Stimulated activated CD4-positive, alpha-beta T cell treated with anti-CD3 and anti-CD28 coated beads, Interleukin-2, amount 100 ng/mL, for 4 hours (primary cell): Measurements from ENCODE around the gene APIP.
"Not testable (repeated sequence)": the region's sequence is repeated elsewhere in the genome, so short reads cannot be mapped to it uniquely, and the experiment has no call there.

ENCODE experiments used
- DNase-seq: peaks from one replicate; pipeline ENCODE4 v3.0.0-alpha.2; 2020; ENCODE audit warnings: low read depth

Gene APIP

DNA sequence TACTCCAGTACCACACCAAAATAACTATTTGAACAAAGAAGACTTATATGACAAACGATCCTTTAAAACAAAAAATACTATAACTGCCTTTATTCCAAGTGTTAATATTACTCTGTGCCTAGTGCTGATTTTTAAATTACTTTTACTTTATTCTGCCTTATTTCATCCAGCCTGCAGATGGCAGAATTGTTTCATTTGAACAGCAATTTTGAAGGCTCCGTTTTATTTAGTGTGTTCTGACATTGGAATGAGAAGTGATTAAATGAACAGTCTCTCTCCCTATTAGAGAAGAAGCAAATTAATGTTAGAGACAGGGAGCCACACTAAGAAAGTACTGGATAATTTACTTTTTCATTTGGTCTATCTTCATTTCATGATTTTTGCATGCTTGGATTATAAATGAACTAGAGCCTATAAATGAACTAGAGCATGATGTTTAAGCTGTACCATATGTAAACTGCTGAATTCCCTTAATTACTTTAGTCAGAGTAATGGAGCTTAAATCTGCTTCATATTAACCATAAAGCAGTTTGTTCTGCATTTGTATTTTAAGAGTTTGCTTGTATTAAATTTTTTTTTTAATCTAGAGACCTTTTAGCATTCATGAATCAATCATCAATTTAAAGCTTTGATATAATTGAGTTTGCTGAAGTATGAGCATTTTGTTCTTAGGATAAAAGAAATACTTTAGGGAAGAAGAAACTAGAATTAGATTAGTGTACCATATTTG, 10.1 kb upstream of the APIP start:
- no peak for DNase-seq

GRCh38 chr11:34924714-34925113, 8.5 kb upstream of the APIP start:
- DNase-seq = no peak

GRCh38 chr11:34921156-34921555, 5.0 kb upstream of the APIP start:
- DNase-seq = no peak

GRCh38 chr11:34916843-34917770, 928 bp upstream of the APIP start:
- DNase-seq = no peak

DNA sequence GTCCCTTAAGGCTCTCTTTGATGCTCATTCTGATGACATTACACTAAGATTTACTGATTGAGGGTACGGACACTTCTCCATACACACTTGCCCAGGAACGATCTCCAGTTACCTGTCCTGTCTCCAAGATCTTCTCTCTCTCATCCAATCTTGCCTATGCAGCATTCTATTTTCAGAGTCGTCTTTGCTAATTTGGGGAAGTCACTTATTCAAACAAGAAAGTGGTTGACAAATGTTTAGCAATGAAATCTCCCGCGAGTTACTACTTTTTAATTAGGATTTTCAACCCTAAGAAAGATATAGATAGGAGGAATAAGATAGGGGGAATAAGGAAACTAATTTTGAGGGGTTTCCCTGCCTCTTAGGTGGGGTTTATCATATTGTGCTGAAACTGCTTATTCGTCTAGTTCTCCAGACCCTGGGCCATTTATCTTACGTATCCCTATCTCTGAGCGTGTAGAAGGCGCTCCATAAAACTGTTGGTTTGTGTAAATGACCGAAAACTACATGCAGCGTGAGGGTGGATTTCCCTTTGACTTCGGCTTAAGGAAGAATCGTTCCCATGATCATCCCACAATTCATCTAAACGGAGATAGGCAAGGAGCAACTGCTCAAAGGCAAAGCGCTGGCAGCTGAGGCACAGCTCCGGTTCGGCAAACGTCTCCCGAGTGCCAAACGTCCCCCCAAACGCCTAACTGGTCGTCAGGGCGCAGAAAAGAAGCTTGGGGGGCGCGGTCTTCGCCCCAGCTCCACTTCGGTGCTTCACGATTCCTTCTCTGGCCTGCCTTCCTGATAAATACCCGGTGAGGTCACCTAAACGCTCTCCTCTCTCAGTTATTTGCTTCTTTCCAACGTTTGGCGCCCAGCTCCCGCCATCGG, 804 bp downstream of the APIP start:
- no peak for DNase-seq

- not testable (repeated sequence) for DNase-seq
Observed at GRCh38 chr11:34913556-34913955, 2.6 kb downstream of the APIP start.

DNA sequence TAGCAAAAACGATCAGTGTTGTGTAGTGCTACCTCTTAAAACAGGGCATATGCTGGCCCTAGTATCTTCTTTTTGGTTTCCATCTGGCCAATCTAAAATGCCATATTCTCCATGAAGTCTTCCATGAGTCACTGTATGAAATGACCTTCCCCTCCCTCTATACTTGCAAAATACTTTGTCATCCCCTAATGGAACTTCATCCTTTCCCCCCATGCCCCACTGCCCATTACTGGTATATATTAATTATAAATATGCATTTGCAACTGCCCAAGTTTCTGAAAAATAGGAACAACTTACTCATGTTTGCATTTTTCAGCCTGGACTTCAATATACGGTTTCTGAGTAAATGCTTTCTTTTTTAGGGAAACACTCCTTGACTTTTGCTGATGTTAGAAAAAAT, 4.5 kb downstream of the APIP start:
- no peak for DNase-seq

DNA sequence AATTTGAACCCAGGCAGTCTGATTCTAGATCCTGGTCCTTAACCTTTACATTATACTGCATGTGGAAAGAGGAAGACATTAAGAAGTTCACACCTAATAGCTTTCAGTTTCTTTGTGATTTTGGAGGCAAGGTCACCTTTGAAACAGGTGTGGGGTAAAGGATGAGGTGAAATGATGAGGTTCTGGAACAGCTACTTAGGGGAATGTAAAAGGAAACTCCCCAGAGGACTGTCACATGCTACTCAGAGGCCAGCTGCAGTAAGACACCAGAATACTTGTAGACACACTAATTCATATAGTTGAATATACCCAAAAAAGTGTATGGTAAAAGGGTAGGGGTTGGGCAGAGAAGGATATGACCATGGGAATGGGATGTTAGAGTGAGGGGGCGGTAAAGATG, 5.4 kb downstream of the APIP start:
- DNase-seq = no peak

DNA sequence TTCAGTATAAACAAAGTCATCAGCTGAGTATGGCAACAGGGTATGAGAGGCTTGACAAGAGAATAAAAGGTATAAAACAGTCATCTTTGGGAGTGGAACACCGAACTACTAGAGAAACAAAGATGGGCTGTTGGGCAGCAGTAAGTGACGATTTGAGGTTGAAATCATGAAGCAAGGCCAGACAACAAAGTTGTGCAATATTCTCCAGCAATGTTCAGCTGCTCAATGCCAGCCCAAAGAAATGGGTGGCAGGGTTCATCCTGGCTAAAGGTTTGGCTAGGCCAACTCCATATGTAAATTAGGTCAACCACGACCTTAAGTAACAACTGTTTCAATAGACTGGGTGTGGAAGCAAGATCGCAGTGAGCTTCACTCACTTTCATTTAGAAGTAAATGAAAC, 6.2 kb downstream of the APIP start:
- no peak for DNase-seq

DNA sequence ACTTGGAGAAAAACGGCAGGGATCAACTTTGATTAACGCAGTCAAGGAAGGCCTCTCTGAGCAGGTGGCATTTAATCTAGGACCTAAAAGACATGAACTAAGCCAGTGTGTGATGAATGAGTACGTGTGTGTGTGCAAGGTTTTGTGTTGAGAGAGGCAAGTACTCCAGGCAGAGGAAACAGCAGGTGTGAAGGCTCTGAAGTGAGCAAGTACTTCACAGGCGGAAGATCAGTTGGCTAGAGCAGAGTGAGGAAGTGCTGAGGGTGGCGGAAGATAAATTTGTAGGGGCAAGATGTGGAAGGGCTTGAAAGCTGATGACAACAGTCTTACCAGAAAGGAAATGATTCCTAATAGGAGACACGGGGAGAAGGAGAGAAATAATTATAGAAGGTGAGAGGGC, 6.8 kb downstream of the APIP start:
- no peak for DNase-seq

DNA sequence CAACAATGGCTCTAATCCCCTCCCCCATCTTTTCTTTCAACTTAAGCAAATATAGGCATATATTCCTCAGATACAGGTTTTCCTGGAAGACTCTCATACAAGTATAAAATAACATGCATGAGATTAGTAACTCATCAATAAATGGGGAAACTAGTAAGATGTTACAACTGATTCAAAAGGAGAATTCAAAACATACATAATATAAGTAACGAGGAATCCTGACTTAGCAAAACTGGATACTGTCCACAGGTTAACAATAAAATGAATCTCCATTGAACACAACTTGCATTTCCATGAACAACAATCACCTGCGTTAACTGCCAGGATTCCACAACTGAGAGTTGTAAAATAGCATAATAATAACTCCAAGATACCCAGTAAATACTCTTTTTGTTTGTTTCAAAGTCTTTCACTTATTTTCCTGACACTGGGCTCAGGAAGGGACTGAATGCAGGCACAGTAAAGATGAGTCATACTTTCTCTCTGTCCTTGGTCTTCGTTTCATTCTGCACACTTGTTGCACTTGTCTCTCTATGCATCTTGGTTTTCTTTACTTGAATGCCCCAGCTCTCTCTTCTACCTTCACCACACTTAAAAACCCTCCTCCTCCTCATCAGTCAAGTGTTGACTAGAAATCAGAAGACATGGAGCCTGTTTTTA, 8.1 kb downstream of the APIP start:
- no peak for DNase-seq

GRCh38 chr11:34905666-34906065, 10.5 kb downstream of the APIP start:
- no peak for DNase-seq

DNA sequence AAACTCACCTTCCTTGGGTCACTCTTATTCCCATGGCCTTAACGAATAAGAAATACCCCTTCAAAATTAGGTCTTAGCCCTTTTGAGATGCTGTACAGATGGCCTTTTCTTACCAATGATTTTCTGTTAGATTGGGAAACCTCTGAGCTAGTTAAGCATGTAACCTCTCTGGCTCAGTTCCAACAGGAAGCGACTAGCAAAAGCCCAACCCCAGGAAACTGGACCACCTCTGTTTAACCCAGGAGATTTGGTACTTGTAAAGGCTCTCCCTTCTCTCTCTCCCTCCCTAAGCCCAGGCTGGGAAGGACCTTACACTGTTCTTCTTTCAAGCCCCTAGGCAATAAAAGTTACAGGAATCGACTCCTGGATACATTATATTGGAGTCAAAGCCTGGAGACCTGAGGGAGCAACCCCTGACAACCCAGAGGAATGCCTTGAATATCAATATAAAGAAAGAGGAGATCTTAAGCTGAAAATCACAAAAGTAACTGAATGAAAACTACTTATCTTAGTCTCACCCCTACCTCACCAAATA, 11.7 kb downstream of the APIP start:
- no peak for DNase-seq

DNA sequence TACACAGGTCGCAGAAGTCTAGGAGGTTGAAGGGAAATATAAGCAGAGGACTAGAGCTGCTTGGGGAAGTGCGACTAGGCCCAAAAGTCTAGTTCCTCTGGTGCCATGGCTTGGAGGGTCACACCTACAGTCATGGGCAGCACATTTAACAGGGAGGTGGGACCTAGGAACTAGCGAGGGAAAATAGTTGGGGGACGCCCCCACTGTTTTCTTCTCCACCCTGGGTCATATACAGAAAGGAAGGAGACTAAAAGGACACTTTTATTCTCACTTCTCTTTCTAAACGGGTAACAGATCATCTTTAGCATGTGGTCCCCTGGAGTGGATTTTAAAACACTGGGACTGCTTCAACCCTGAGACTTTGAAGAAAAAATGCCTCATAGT, 16.6 kb downstream of the APIP start:
- DNase-seq = no peak

DNA sequence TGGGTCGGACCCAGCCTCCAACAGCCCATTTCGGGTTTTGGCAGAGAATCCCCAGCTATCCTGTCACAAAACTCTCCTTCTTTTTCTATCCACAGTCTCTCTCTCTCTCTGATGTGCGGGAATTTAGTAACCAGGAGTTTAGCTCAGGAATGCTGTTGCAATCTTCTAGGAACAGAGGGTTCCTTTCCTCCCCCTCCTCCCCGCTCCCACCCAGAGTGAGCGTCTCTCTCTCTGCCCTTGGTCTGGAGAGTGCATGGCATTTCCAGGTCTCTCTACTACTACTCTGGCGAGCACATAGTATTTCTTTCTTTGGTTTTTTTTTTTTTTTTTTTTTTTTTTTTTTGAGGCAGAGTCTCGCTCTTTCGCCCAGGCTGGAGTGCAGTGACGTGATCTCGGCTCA, 17.7 kb downstream of the APIP start:
- DNase-seq = no peak

DNA sequence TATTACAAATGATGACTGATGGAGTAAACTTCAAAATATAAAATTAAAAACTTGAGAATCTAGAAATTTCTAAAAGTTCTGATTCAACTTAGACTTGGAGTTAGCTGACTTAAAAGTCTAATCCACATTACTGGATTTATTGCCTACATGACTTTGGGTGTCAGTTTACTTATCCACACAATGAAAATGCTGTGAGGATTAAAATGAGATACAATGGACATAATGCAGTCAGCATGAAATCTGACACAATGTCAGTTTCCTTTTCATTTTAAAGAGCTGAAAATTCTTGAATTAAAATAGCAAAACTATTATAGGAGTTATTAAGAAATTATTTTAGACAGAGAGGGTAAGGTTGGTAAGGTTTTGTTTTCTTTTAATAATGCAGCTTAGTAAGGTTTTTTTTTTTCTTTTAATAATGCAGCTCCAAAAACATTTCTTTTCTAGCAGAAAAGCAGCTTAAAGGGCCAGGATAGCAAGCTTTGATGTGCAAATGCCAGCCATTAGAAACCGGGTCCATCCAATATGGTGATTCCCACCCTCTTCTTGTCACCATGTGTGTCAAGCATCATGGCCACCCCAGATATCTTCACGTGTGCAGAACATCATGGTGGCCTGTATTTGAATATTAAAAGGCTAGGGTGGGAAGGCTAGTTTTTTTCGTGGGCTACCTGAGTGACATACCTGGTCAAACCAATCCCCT, 18.9 kb downstream of the APIP start:
- no peak for DNase-seq

DNA sequence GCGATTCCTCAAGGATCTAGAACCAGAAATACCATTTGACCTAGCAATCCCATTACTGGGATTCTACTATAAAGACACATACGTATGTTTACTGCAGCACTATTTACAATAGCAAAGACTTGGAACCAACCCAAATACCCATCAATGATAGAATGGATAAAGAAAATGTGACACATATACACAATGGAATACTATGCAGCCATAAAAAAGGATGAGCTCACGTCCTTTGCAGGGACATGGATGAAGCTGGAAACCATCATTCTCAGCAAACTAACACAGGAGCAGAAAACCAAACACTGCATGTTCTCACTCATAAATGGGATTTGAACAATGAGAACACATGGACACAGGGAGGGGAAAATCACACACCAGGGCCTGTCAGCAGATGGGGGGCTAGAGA, 20.0 kb downstream of the APIP start:
- not testable (repeated sequence) for DNase-seq

DNA sequence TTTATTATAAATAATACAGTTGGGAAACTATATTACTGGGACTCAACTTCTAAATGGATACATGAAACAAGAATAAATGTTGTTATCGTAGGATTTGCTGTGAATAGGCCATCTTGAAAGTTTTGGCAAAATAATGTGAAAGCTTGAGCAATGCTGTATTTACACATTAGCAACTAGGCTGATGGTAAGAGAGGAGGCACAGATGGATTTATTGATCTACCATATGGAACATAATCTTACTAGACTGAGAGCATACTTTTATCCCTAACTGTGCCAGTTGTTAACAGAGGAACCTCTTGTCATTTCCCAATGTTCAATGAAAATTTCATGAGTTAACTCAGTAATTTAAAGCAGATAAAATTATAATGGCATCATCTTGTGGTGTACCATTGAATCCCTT, 22.8 kb downstream of the APIP start:
- no peak for DNase-seq

DNA sequence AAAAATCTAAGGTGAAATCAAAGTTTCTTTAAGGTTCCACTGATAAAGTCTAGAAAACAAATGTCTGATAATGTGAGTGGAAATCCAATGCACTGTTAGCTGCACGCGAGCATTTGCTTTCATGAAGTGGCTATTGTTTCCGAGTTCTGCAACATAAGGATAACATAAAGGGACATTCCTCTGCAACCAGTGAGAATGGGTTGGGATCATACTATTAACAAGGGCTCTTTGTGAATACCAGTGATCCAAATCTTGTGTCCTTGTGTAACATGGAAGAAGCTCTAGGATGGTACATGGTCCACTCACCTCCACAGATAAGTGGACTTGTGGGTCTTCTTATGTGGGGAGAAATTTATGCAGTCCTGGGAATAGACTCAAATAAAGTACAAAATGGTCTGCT, 24.6 kb downstream of the APIP start:
- DNase-seq = no peak

DNA sequence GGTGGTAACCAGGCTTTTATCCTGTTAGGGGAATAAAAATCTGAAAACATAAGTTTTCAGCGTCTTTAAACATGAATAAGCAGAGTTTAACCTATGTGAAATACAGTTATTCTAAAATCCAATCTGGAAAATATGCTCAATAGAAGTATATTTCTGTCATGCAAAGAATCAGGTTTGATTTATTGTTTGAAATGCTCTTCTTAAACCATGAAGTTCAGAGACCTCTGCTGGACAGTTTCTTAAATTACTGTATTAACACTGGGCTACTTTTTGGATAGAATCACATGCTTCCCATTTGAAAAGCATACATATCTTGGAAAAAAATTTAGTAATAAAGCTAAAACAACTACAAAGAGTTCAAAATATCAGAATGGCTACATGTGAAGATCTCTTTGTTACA, 25.4 kb downstream of the APIP start:
- DNase-seq = no peak

DNA sequence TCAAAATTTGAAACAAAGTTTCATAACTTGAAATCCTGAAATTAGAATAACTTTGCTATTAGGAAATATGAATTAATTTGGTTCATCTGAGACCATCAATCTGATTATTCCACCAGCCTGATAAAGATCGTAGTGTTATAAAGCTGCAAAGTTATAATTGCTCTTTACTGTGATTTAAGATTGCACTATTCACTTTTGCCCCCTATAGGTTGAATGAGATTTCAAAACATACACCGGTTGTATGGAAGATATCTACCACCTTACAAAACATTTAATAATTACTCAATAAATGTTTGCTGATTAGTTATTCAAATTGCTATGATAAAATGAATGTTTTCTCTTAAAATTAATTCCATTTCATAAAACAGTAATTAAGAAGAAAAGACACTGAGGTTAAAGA, 26.1 kb downstream of the APIP start:
- DNase-seq = no peak
